Activated T-helper 17 cell treated with anti-CD3 and anti-CD28 coated beads, Interleukin-2, amount 50 U/mL, for 72 hours (primary cell): ENCODE data around the gene HSD11B2. TPM values are rescaled to one million over a fixed set of nuclear protein-coding genes. Genes with fewer than 3 reads are reported as not detected.
"Not testable (repeated sequence)": the region's sequence is repeated elsewhere in the genome, so short reads cannot be mapped to it uniquely, and the experiment has no call there.

Source experiments
- ATAC-seq: fragments of 150-1000 bp; cut with Tn5 transposase; replicated peaks from 2 replicates; pipeline ENCODE4 v1.10.0; 2021; ENCODE audit warnings: mild to moderate bottlenecking, moderate library complexity
- H3K27ac Mint-ChIP-seq: one replicate; pipeline ENCODE4 v1.8.0; 2022; ENCODE audit warnings: mixed read lengths
- H3K27me3 Mint-ChIP-seq: one replicate; pipeline ENCODE4 v1.8.0; 2022; ENCODE audit warnings: mixed read lengths
- H3K36me3 Mint-ChIP-seq: one replicate; pipeline ENCODE4 v1.8.0; 2022; ENCODE audit warnings: low read depth, mild to moderate bottlenecking, mixed read lengths
- H3K4me1 Mint-ChIP-seq: one replicate; pipeline ENCODE4 v1.8.0; 2022; ENCODE audit warnings: mixed read lengths
- H3K4me3 Mint-ChIP-seq: one replicate; pipeline ENCODE4 v1.8.0; 2022; ENCODE audit warnings: mild to moderate bottlenecking, mixed read lengths
- H3K9me3 Mint-ChIP-seq: one replicate; pipeline ENCODE4 v1.8.0; 2022; ENCODE audit warnings: mixed read lengths
- total RNA-seq, 2 donors: library from RNA; stranded (reverse); gene quantifications; one replicate each; pipeline ENCODE4 v1.2.3, GENCODE V29; 2022

The HSD11B2 gene
- total RNA-seq, 2 donors from 2014 or later: 0.21 to 1.4 TPM

DNA sequence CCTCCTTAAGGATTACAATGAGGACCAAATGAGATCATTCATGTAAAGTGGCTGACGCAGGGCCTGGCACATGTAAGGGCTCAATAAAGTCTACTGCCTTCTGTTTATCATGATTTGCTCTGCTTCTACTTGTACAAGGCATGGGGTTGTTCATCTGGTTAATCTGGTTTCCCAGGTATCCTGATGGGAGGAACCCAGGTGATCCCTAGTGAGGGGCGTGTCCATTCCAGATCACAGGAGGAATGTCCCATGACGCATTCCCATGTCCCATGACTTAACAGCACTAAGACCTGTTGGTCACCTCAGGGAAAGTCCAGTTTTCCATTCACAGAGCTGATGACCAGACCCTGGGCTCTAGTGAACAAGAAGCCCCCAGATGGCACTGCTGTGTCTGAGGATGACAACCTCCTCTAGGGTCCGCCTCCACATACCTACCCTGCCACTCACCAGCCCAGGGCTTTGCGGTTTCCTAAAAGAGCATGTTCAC, 26.1 kb upstream of the HSD11B2 start:
- Mint-ChIP-seq H3K36me3 (no peaks in the 10 kb centered on the region), H3K27me3 (peaks cover 7% of the 10 kb centered on the region), H3K4me1 (no peaks in the 10 kb centered on the region), H3K9me3 (no peaks in the 10 kb centered on the region), H3K27ac (no peak overlapping the region), H3K4me3 (no peak overlapping the region)
- no peak for ATAC-seq

DNA sequence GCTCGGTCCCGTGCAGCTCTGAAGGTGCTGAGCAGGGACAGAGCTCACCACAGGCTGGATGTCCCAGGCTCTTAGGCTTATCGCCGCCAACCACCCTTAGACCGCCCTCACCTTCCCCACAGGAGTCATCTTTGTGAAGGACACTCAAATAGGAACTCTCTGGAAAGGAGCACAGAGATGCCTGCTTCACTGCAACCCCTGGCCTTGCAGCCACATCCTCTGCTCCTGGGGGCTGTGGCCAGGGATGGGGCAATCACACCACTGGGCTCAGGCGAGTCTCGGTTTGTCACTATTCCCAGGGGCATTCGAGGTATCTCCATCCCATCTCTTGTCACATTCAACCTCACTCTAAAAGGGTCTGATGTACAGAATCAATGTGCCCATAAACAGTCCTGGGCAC, 25.6 kb upstream of the HSD11B2 start:
- Mint-ChIP-seq H3K9me3 (no peaks in the 10 kb centered on the region), H3K36me3 (no peaks in the 10 kb centered on the region), H3K27ac (no peak overlapping the region), H3K4me3 (no peak overlapping the region), H3K27me3 (peaks cover 7% of the 10 kb centered on the region), H3K4me1 (no peaks in the 10 kb centered on the region)
- ATAC-seq: no peak

DNA sequence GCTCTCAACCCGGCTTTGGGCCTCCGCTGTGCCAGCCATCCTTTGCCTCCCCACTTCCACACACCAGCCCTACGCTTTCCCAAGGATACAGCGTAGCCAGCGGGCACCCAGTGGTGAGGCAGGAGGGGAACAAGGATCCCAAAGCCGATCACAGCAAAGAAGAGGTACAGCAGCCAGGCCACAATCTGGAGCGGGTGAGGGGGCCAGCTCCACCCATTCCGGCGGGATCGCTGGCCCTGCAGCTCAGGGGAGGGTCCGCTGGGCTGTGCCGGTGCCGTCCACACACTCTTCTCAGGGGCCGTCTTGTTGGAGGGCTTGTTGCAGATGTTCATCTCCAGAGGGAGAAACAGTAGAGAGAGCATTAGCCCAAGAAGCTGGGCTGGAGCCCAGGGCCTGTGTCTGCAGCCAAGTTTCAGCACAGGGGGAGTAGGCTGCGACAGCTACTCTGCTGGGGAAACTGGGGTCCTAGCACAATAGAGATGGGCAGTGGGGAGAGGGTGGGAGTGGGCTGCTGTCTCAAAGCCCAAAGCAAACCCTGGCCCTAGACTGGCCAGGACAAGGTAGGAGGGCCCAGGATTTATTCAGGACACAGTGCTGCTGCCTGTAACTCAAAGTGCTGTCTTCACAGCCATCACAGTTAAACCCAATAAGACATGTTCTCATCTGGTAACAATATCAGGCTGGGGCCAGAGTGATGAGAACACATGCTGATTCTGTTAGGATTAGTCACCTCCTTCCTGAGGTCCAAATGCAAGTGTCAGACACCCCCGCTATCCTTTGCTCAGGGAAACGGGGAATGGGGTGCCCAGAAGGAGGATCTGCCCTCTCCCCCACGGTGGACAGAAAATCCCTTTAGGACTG, 24.6 kb upstream of the HSD11B2 start:
- peaks cover 7% of the 10 kb centered on the region for H3K27me3 Mint-ChIP-seq
- H3K27ac Mint-ChIP-seq: no peak overlapping the region
- no peaks in the 10 kb centered on the region for H3K9me3 Mint-ChIP-seq
- no peaks in the 10 kb centered on the region for H3K36me3 Mint-ChIP-seq
- ATAC-seq: no peak
- H3K4me3 Mint-ChIP-seq: no peak overlapping the region
- no peaks in the 10 kb centered on the region for H3K4me1 Mint-ChIP-seq

DNA sequence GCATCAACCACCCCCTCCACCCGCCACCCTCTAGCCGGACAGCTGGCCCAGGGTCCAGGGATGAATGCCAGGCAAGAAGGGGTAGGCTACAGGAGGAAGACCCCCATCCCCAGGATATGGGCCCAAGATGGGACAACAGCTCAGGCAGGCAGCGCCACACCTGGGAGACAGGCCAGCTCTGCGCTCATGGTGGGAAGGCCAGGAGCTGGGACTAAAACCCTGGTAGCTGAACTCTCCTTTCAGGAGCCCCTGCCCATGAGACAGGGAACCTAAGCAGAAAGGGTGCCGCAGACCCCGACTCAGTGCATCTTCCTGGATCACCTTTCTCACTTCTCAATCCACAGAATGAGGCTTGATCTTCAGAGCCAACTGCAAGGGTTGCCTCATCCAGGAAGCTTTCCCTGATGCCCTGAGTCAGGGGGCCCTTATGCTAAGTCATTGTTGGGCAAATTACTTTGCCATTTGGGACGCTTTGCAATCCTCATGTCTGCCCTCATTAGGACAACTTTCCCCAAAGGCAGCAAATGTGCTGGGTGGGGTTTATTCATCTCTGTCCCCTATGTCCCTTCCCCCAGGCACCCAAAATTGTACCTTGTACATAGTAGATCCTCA, 23.6 kb upstream of the HSD11B2 start:
- peaks cover 1% of the 10 kb centered on the region for H3K27me3 Mint-ChIP-seq
- H3K4me3 Mint-ChIP-seq: no peak overlapping the region
- no peak for ATAC-seq
- H3K4me1 Mint-ChIP-seq: no peaks in the 10 kb centered on the region
- H3K36me3 Mint-ChIP-seq: no peaks in the 10 kb centered on the region
- H3K9me3 Mint-ChIP-seq: no peaks in the 10 kb centered on the region
- H3K27ac Mint-ChIP-seq: no peak overlapping the region

DNA sequence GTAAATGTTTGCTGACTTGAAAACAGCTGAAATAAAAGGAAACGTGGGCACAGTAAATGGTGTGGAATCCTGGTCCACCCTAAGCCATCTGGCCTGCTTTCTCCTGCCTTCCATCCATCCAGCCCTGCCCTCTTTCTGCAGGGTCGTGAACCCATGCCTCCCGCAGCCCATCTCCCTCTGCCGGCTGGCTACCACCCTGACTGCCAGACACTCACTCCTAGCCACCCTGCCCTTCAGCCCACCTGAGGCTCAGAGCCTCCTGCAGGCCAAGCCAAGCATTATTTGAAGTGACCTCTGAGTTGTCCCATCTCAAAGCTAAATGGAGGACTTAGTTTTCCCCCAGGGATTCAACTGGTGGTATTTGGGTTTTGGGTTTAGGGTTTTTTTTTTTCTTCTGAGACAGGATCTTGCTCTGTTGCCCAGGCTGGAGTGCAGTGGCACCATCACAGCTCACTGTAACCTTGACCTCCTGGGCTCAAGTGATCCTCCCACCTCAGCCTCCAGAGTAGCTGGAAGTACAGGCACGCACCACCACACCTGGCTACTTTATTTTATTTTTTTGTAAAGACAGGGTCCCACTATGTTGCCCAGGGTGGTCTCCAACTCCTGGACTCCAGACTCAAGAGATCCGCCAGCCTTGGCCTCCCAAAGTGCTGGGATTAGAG, 23.0 kb upstream of the HSD11B2 start:
- Mint-ChIP-seq H3K4me3 (no peak overlapping the region), H3K9me3 (no peaks in the 10 kb centered on the region), H3K27me3 (no peaks in the 10 kb centered on the region), H3K27ac (no peak overlapping the region), H3K4me1 (no peaks in the 10 kb centered on the region), H3K36me3 (no peaks in the 10 kb centered on the region)
- no peak for ATAC-seq

DNA sequence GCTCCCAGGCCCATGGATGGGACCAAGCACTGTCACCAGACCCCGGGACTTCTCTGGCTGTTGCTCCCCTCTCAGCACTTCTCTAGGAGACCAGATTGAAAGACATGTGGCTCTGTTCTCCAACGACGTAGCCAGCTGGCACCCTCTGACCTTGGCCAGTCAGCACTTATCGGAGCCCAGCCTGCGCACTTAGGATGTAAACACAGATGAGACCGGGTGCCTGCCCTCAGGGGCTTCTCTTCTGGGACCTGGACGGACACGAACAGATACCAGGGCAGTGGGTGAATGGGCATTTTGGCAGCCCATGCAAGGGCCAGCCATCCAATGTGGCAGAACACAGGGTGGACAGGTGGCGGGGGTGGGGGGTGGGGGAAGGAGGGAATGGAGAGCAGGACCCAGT, 21.3 kb upstream of the HSD11B2 start:
- no peak for ATAC-seq
- Mint-ChIP-seq H3K36me3 (no peaks in the 10 kb centered on the region), H3K27me3 (peaks cover 3% of the 10 kb centered on the region), H3K4me3 (no peak overlapping the region), H3K4me1 (no peaks in the 10 kb centered on the region), H3K9me3 (no peaks in the 10 kb centered on the region), H3K27ac (no peak overlapping the region)

DNA sequence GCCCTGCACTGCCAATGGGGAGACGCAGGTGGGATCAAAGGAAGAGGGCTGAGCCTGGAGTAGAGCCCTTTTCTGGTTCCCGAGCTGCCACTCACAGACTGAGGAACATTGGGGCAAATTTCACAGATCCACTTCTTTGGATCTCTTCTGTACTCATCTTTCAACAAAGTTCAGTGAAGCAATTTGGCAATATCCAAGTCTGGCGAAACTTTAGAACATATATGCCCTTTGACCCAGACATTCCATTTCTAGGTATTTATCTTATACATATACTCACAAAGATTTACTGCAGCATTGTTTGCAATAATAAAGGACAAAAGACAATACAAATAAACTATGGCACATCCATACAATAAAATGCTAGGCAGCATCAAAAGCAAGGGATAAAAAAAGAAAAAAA, 19.6 kb upstream of the HSD11B2 start:
- Mint-ChIP-seq H3K27ac (no peak overlapping the region), H3K9me3 (no peaks in the 10 kb centered on the region), H3K4me3 (no peak overlapping the region), H3K4me1 (no peaks in the 10 kb centered on the region), H3K36me3 (no peaks in the 10 kb centered on the region), H3K27me3 (peaks cover 7% of the 10 kb centered on the region)
- no peak for ATAC-seq

DNA sequence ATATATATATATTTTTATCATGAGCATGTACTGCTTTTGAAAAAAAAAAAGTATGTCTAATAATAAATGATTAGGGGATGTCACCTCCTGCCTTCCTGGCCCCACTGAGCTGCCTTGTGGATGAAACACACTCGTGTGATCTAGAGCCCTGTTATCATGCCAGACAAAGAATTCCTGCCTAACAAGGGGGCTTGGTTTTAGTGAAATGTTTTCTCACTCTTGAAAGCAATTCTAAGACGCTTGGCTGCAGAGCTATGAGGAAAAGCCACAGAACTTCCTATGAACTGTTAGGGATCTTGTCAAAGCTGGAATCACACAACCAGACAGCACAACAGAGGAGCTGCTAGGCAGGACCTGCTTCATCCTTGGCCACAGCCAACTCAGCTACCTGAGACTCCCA, 18.6 kb upstream of the HSD11B2 start:
- Mint-ChIP-seq H3K4me1 (no peaks in the 10 kb centered on the region), H3K27ac (no peak overlapping the region), H3K9me3 (no peaks in the 10 kb centered on the region), H3K36me3 (no peaks in the 10 kb centered on the region), H3K4me3 (no peak overlapping the region), H3K27me3 (peaks cover 12% of the 10 kb centered on the region)
- ATAC-seq: no peak

DNA sequence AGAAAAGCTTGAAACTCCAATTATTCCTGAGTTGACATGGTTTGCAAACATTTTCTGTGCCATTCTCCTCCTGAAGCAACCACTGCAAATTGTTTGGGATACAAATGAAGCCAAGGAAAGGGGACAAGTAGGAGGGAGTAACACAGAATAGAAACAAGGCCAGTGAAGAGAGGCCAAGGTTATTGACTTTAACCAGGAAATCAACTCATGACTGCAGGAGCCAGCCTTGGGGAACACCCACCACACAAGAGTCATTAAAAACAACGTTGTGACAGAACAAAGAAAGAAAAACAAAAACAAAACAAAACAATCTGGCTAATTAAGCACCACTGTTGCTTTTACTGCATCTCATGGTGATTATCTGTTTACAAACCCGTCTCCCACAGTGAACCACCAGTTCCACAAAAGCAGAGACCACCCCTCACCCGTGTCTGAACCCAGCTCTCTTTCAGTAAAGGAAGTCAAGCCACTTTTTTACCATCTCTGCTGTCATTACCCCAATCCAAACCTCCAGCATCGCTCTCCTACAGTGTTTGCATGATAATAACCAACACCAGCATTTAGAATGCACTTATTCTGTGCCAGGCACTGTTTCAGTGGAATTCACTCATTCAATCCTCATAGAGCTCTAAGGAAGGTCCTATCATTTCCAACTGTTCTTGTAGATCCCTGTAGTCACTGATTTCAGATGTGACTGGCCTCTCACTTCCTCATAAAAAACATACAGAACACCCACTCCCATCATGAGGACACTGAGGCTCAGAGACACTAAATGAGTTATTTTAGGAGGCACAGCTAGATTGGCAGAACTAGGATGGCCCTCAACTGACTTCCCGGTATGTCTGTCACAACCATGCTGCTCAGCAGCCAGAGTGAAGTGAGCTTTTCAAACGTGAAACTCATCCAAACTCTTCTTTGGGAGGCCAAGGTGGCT, 16.7 kb upstream of the HSD11B2 start:
- Mint-ChIP-seq H3K4me1 (no peaks in the 10 kb centered on the region), H3K9me3 (no peaks in the 10 kb centered on the region), H3K4me3 (no peak overlapping the region), H3K27ac (no peak overlapping the region), H3K36me3 (no peaks in the 10 kb centered on the region), H3K27me3 (peaks cover 17% of the 10 kb centered on the region)
- no peak for ATAC-seq

DNA sequence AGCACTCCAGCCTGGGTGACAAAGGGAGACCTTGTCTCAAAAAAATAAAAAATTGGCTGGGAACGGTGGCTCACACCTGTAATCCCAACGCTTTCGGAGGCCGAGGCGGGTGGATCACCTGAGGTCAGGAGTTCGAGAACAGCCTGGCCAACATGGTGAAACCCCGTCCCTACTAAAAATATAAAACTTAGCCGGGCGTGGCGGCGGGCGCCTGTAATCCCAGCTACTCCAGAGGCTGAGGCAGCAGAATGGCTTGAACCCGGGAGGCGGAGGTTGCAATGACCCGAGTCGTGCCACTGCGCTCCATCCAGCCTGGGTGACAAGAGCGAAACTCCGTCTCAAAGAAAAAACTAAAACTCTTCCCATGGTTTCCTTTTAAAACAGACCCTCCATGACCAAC, 15.5 kb upstream of the HSD11B2 start:
- H3K27me3 Mint-ChIP-seq: peaks cover 21% of the 10 kb centered on the region
- H3K4me1 Mint-ChIP-seq, H3K36me3 Mint-ChIP-seq, H3K9me3 Mint-ChIP-seq, ATAC-seq: not testable (repeated sequence)
- peak overlapping the region; percentile 46 for H3K27ac Mint-ChIP-seq
- peak overlapping the region; percentile 64 for H3K4me3 Mint-ChIP-seq

DNA sequence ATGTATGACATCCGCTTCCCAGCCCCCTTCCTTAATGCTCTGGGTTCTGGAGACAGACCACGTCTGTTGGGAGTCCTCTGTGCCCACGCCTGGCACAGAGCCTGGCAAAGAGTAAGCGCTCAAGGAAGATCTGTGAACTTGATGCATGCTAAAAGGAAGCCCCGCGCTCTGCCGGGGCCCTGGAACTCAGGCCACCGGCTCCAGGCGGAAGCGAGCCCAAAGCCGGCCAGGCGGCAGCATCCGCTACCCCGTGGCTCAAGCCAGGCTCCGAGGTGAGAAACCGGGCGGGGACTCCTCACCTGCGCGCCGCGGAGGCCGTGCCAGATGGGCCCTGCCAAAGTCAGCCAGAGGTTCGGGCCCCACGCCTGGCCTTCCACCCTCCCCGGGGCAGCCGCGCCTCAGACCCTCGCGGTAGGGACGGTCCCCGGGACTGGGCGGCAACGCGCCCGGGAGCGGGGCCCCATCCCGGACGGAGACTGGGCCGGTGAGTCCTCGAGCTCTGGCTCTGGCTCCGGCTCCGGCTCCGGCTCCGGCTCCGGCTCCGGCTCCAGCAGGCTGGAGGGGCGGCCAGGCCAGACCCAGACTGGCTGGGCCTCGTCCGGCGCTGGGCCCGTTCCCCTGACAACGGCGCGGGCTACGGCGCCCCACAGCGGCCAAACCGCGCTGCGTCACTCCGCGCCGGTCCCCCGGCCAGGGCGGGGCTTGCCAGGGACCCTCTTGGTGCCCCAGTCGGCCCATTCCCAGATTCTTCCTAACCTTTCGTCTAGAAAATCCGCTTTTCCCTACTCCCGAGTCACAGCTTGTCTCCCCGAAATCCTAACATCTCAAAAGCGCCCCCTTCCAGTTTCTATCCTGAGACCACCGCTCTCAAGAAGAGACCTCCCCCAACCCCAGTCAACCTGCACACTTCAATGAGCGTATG, 14.8 kb upstream of the HSD11B2 start, which contains the start of gene ZDHHC1:
Gene ZDHHC1, minus strand, starts transcription at position 606 of the 922 bp plus-strand sequence. CDS start 8,702 bp downstream, outside the sequence.
- H3K9me3 Mint-ChIP-seq: no peaks in the 10 kb centered on the region
- peak within 1 kb of the TSS; percentile 64 for H3K4me3 Mint-ChIP-seq
- H3K27ac Mint-ChIP-seq: peak within 1 kb of the TSS; percentile 48
- peaks cover 21% of the 10 kb centered on the region for H3K27me3 Mint-ChIP-seq
- H3K4me1 Mint-ChIP-seq: no peaks in the 10 kb centered on the region
- H3K36me3 Mint-ChIP-seq: no peaks in the 10 kb centered on the region
- ATAC-seq: peak; percentile 94

DNA sequence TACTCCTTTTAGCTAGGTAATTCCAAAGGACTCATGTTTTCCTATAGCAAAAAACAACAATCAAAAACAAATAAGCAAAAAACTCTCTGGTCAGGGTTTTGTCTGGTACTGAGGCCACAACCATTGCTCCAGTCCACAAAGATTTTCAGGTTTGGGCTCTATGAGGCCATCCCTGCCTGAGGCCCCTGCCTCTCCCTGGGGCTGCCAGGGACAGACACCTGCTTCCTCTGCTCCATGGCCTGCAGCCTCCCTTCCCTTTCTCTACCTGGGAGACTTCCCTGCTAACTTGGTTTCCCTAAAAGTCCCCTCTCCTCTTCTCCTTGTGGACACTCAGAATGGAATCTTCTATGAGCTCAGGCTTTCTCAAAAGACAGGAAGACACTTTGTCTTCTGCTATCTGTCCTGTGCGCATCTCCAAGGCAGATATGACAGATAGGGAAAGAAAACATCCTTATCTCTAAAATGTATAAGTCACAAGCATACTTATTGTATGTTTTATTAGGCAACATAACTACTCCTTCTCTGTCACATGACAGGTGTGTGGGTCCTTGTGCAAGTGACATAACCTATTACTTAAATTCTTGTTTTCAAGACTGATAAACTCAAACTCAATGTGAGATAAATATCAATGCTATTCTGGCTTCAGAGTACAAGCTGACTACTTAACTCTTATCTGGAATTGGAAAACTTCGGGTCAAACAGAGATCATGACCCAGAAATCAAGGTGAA, 13.4 kb upstream of the HSD11B2 start:
- Mint-ChIP-seq H3K4me3 (peak overlapping the region; percentile 60), H3K27ac (peak overlapping the region; percentile 42), H3K9me3 (no peaks in the 10 kb centered on the region), H3K36me3 (no peaks in the 10 kb centered on the region), H3K4me1 (no peaks in the 10 kb centered on the region), H3K27me3 (peaks cover 21% of the 10 kb centered on the region)
- no peak for ATAC-seq

DNA sequence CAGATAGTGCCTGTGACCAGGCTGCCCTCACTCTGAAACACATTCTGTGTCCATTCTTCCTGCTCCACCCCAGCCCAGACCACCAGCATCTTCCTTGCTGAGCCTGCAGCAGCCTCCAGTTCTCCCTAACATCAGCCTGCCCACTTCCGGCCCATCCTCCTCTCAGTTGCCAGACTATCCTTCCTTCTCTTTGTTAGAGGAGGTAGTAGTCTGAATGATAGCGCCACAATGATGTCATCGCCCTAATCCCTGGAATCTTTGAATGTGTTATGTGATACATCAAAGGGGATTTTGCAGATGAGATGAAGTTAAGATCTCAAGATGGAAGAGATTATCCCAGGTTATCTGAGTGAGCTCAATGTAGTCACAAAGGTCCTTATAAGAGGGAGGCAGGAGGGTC, 11.4 kb upstream of the HSD11B2 start:
- Mint-ChIP-seq H3K9me3 (no peaks in the 10 kb centered on the region), H3K4me3 (no peak overlapping the region), H3K36me3 (no peaks in the 10 kb centered on the region), H3K27me3 (peaks cover 21% of the 10 kb centered on the region), H3K27ac (no peak overlapping the region), H3K4me1 (no peaks in the 10 kb centered on the region)
- no peak for ATAC-seq
